Prostate gland (tissue), 2 donors: ENCODE measurements around the gene PPP1R3E.

Experiments used
- CTCF ChIP-seq, 4 experiments: fragments of 200-600 bp in 2 of 4; fragments of 450-650 bp in 2 of 4; sonication (generic) in 2 of 4; IDR thresholded peaks; 1 replicate in 3 of 4; 2 replicates in 1 of 4; pipeline ENCODE4 v1.5.1; 2016 to 2019; ENCODE audit warnings: antibody characterized with exemption in 4 of 4, mild to moderate bottlenecking in 2 of 4, moderate library complexity in 2 of 4
- POLR2A ChIP-seq: fragments of 450-650 bp; IDR thresholded peaks from one replicate; pipeline ENCODE4 v1.6.1; 2016; ENCODE audit warnings: antibody characterized with exemption, mild to moderate bottlenecking
- POLR2AphosphoS5 ChIP-seq: sonication (generic); formaldehyde crosslinking; IDR thresholded peaks from one replicate; pipeline ENCODE4 v1.6.1; 2017; ENCODE audit warnings: antibody characterized with exemption

GRCh38 chr14:23324455-23324846 is 21.8 kb upstream of the PPP1R3E start:
- TF ChIP-seq CTCF (IDR thresholded peaks at IDR 0.05): no peak
- TF ChIP-seq POLR2A: no peak
- TF ChIP-seq POLR2AphosphoS5: no peak
